Ascending aorta (tissue), 2 donors: ENCODE data around the gene OMP. TPM values are rescaled to one million over a fixed set of nuclear protein-coding genes. Genes with fewer than 3 reads are reported as not detected.

Experiments used
- DNase-seq, 2 donors: peaks; one replicate each; pipeline ENCODE4 v3.0.0-alpha.2; 2019; ENCODE audit warnings: low spot score in 2 of 2
- H3K27ac ChIP-seq, 2 donors: fragments of 200-600 bp; sonication (generic); one replicate each; pipeline ENCODE4 v1.5.1; 2016 to 2017; ENCODE audit warnings: mild to moderate bottlenecking in 1 of 2
- H3K27me3 ChIP-seq: fragments of 200-600 bp; sonication (generic); one replicate; pipeline ENCODE4 v1.5.1; 2017
- H3K36me3 ChIP-seq, 2 donors: fragments of 200-600 bp; sonication (generic); one replicate each; pipeline ENCODE4 v1.5.1; 2016
- H3K4me1 ChIP-seq, 2 donors: fragments of 200-600 bp; sonication (generic); one replicate each; pipeline ENCODE4 v1.5.1; 2016 to 2017; ENCODE audit warnings: mild to moderate bottlenecking in 1 of 2
- H3K4me3 ChIP-seq, 2 donors: fragments of 200-600 bp; sonication (generic); one replicate each; pipeline ENCODE4 v1.5.1; 2016 to 2017; ENCODE audit warnings: mild to moderate bottlenecking in 1 of 2
- H3K9me3 ChIP-seq, 2 donors: fragments of 200-600 bp; sonication (generic); one replicate each; pipeline ENCODE4 v1.5.1; 2016
- intact Hi-C: fragments of 100-400 bp; cut with DNase I; formaldehyde crosslinking; loops from one replicate; pipeline ENCODE4 v1.15.1; 2023
- total RNA-seq: library from RNA; depleted of rRNA; stranded (reverse); fragments of >200 nt; gene quantifications from one replicate; pipeline ENCODE4 v1.1.0, GENCODE V29; 2016
- TF ChIP-seq, protein P1 (sequence below), 3 experiments: fragments of 200-600 bp in 2 of 3; fragments of 450-650 bp in 1 of 3; sonication (generic) in 2 of 3; IDR thresholded peaks; one replicate each; pipeline ENCODE4 v1.5.1; 2016 to 2019; ENCODE audit warnings: antibody characterized with exemption in 3 of 3, mild to moderate bottlenecking in 1 of 3, moderate library complexity in 1 of 3

Gene OMP
- total RNA-seq, 1 donor from 2014 or later, result not detected

DNA sequence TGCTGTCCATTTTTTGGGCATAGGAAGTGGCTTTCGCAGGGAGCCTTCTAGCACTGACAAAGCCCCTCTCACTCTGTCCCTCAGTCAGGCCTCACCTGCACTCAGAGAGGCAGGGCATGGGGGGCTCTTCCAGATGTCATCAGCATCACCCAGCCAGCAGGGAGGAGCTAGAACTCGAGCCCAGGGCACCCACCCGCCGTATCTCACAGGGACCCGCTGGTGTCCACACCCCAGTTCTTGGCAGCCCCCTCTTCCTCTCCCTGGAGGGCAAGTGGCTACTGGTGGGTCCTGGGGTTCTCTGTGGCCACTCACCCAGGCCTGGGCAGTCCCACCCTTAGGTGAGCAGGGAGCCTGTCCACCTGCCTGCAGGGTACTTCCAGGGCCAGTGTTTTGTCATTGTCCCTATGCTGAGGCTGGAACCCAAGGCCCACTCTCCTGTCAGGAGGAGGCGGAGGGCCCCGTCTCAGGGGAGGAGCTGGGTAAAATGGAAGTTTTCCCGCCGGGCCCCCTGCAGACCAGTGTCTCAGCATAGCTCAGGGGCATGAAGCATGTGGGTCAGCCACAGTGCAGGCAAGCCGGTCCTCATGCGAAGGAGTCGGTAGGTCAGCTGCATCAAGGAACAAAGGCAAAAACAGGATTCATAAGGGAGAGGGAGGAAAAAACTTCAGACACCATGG is 47.2 kb downstream of the OMP start:
- no peak overlapping the region for H3K27ac ChIP-seq
- H3K4me1 ChIP-seq, result peaks cover 7 to 9% of the 10 kb centered on the region in 2 donors
- no peaks in the 10 kb centered on the region for H3K27me3 ChIP-seq
- no peak overlapping the region for H3K4me3 ChIP-seq
- intact Hi-C loops, result no loop called here
- no peak for DNase-seq
- H3K9me3 ChIP-seq, result no peaks in the 10 kb centered on the region
- TF ChIP-seq, protein P1, sequence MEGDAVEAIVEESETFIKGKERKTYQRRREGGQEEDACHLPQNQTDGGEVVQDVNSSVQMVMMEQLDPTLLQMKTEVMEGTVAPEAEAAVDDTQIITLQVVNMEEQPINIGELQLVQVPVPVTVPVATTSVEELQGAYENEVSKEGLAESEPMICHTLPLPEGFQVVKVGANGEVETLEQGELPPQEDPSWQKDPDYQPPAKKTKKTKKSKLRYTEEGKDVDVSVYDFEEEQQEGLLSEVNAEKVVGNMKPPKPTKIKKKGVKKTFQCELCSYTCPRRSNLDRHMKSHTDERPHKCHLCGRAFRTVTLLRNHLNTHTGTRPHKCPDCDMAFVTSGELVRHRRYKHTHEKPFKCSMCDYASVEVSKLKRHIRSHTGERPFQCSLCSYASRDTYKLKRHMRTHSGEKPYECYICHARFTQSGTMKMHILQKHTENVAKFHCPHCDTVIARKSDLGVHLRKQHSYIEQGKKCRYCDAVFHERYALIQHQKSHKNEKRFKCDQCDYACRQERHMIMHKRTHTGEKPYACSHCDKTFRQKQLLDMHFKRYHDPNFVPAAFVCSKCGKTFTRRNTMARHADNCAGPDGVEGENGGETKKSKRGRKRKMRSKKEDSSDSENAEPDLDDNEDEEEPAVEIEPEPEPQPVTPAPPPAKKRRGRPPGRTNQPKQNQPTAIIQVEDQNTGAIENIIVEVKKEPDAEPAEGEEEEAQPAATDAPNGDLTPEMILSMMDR (IDR thresholded peaks at IDR 0.05), result no peak
- H3K36me3 ChIP-seq, result no peaks in the 10 kb centered on the region

DNA sequence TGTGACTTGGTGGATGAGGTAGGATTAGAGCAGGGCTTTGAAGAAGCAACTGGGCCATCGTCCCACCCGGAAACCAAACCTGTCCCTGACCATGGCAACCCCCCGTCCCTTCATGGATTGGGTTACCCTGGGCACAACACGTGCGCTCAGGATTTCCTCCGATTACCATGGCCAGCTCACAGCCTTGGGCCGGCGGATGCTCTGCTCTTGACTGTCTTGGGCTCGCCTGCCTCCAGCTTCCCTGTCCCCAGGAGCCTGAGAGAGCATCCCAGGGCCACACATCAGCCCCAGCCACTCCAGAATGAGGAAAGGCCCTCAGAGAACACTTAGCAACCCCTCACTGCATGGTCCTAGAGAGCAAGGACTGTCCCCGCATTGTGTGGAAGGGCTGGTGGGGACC is 48.2 kb downstream of the OMP start:
- DNase-seq, result no peak
- TF ChIP-seq, protein P1 (IDR thresholded peaks at IDR 0.05), result no peak
- H3K4me3 ChIP-seq, result no peak overlapping the region
- H3K4me1 ChIP-seq, result peaks cover 7 to 9% of the 10 kb centered on the region in 2 donors
- intact Hi-C loops, result no loop called here
- H3K27me3 ChIP-seq, result no peaks in the 10 kb centered on the region
- no peak overlapping the region for H3K27ac ChIP-seq
- H3K9me3 ChIP-seq, result no peaks in the 10 kb centered on the region
- H3K36me3 ChIP-seq, result no peaks in the 10 kb centered on the region

GRCh38 chr11:77151804-77152509 is 49.3 kb downstream of the OMP start:
- no peak for DNase-seq
- H3K27ac ChIP-seq, result no peak overlapping the region
- TF ChIP-seq, protein P1 (IDR thresholded peaks at IDR 0.05), result no peak
- no peak overlapping the region for H3K4me3 ChIP-seq
- no peaks in the 10 kb centered on the region for H3K36me3 ChIP-seq
- no peaks in the 10 kb centered on the region for H3K27me3 ChIP-seq
- H3K4me1 ChIP-seq, result peaks cover 7 to 9% of the 10 kb centered on the region in 2 donors
- no peaks in the 10 kb centered on the region for H3K9me3 ChIP-seq
- intact Hi-C loops, result no loop called here

GRCh38 chr11:77152846-77153245 is 50.2 kb downstream of the OMP start:
- no peak overlapping the region for H3K27ac ChIP-seq
- no peaks in the 10 kb centered on the region for H3K36me3 ChIP-seq
- DNase-seq, result no peak
- peaks cover 7 to 9% of the 10 kb centered on the region in 2 donors for H3K4me1 ChIP-seq
- H3K9me3 ChIP-seq, result no peaks in the 10 kb centered on the region
- TF ChIP-seq, protein P1 (IDR thresholded peaks at IDR 0.05), result no peak
- intact Hi-C loops, result no loop called here
- no peak overlapping the region for H3K4me3 ChIP-seq
- no peaks in the 10 kb centered on the region for H3K27me3 ChIP-seq

Other genes with a start within 250 kb of the OMP start
- 10.5 TPM for gene ACER3, start 241.9 kb upstream of the OMP start, total RNA-seq
- gene B3GNT6, start 68.4 kb upstream of the OMP start, total RNA-seq, result not detected
- gene CAPN5, start 35.9 kb upstream of the OMP start, total RNA-seq, result 7.9 TPM
- gene MYO7A, start 25.4 kb downstream of the OMP start, total RNA-seq, result 46.4 TPM
- not detected for gene GDPD4, start 198.8 kb downstream of the OMP start, total RNA-seq